GM23338 (cell line): Measurements from ENCODE around the gene PAGE5. TPM values are rescaled to one million over a fixed set of nuclear protein-coding genes. Genes with fewer than 3 reads are reported as not detected.

Source experiments
- ATAC-seq: fragments of 200-7000 bp; cut with Tn5 transposase; 3 replicates; pipeline ENCODE4 v1.9.1; 2020
- DNase-seq: peaks from one replicate; pipeline ENCODE4 v3.0.0-alpha.2; 2015; ENCODE audit warnings: low spot score
- H2AFZ ChIP-seq: fragments of 200-600 bp; sonication (generic); 2 replicates; pipeline ENCODE4 v1.8.0; 2016; ENCODE audit warnings: antibody characterized with exemption, mild to moderate bottlenecking, moderate library complexity
- H3F3A ChIP-seq: fragments of 200-600 bp; sonication (generic); replicated peaks from 2 replicates; pipeline ENCODE4 v1.8.0; 2017; ENCODE audit warnings: antibody characterized with exemption, mixed run types, low read depth
- H3K27ac ChIP-seq: fragments of 200-600 bp; sonication (generic); 2 replicates; pipeline ENCODE4 v1.6.1; 2016; ENCODE audit warnings: low read depth
- H3K27me3 ChIP-seq: fragments of 200-600 bp; sonication (generic); 2 replicates; pipeline ENCODE4 v1.8.0; 2016; ENCODE audit warnings: mild to moderate bottlenecking, mixed run types, moderate library complexity; ENCODE audit not compliant: insufficient read depth
- H3K36me3 ChIP-seq: fragments of 200-600 bp; sonication (generic); 2 replicates; pipeline ENCODE4 v1.8.0; 2016; ENCODE audit warnings: mild to moderate bottlenecking; ENCODE audit not compliant: insufficient read depth
- H3K4me1 ChIP-seq: fragments of 200-600 bp; sonication (generic); 2 replicates; pipeline ENCODE4 v1.8.0; 2016; ENCODE audit warnings: mild to moderate bottlenecking, moderate library complexity; ENCODE audit not compliant: insufficient read depth
- H3K4me2 ChIP-seq: fragments of 200-600 bp; sonication (generic); 2 replicates; pipeline ENCODE4 v1.7.1; 2017; ENCODE audit warnings: mixed run types
- H3K4me3 ChIP-seq: fragments of 200-600 bp; sonication (generic); 2 replicates; pipeline ENCODE4 v1.6.1; 2016; ENCODE audit warnings: mixed run types
- H3K79me2 ChIP-seq: fragments of 200-600 bp; sonication (generic); replicated peaks from 2 replicates; pipeline ENCODE4 v1.8.0; 2017; ENCODE audit warnings: mild to moderate bottlenecking; ENCODE audit not compliant: insufficient read depth
- H3K9me2 ChIP-seq: fragments of 200-600 bp; sonication (generic); 2 replicates; pipeline ENCODE4 v1.8.0; 2017; ENCODE audit not compliant: insufficient read depth
- H4K20me1 ChIP-seq: fragments of 200-600 bp; sonication (generic); replicated peaks from 2 replicates; pipeline ENCODE4 v1.8.0; 2017; ENCODE audit warnings: mild to moderate bottlenecking; ENCODE audit not compliant: insufficient read depth
- H3K27ac Mint-ChIP-seq: 2 replicates; pipeline ENCODE4 v1.8.0; 2020; ENCODE audit warnings: inconsistent platforms, mild to moderate bottlenecking, moderate library complexity, mixed read lengths
- H3K27me3 Mint-ChIP-seq: 3 replicates; pipeline ENCODE4 v1.8.0; 2022; ENCODE audit warnings: low read depth, mild to moderate bottlenecking, moderate library complexity, mixed read lengths, inconsistent platforms; ENCODE audit not compliant: insufficient read depth, poor library complexity
- H3K36me3 Mint-ChIP-seq: 3 replicates; pipeline ENCODE4 v1.8.0; 2021; ENCODE audit warnings: low read depth, mild to moderate bottlenecking, inconsistent platforms, moderate library complexity, mixed read lengths
- H3K4me1 Mint-ChIP-seq: 3 replicates; pipeline ENCODE4 v1.8.0; 2020; ENCODE audit warnings: mild to moderate bottlenecking, inconsistent platforms, mixed read lengths
- H3K4me3 Mint-ChIP-seq: 3 replicates; pipeline ENCODE4 v1.8.0; 2021; ENCODE audit warnings: moderate library complexity, mild to moderate bottlenecking, inconsistent platforms, mixed read lengths
- H3K9me3 Mint-ChIP-seq: 3 replicates; pipeline ENCODE4 v1.8.0; 2020; ENCODE audit warnings: moderate library complexity, mild to moderate bottlenecking, inconsistent platforms, mixed read lengths
- EZH2phosphoT487 ChIP-seq: fragments of 200-600 bp; sonication (generic); IDR thresholded peaks from one replicate; pipeline ENCODE4 v1.8.1; 2018; ENCODE audit warnings: antibody characterized with exemption; ENCODE audit not compliant: unreplicated experiment
- JUNB ChIP-seq: IDR thresholded peaks from one replicate; pipeline ENCODE4 v1.6.1; 2016; ENCODE audit warnings: antibody characterized with exemption; ENCODE audit not compliant: unreplicated experiment
- POLR2AphosphoS5 ChIP-seq: IDR thresholded peaks from 2 replicates; pipeline ENCODE4 v1.6.1; 2016; ENCODE audit warnings: antibody characterized with exemption, low read depth
- polyA plus RNA-seq: library from polyadenylated mRNA; unstranded; fragments of >200 nt; fragmentation: Nextera tagmentation; extraction: Ambion mirVana; gene quantifications from 2 replicates; pipeline ENCODE4 v1.2.1, GENCODE V29; 2016
- total RNA-seq: library from RNA; depleted of rRNA; stranded (reverse); fragments of >200 nt; shearing (Covaris generic); gene quantifications from 2 replicates; pipeline ENCODE4 v1.2.3, GENCODE V29; 2014
- TF ChIP-seq, protein P1 (sequence below): fragments of 250-450 bp; sonication (Bioruptor Pico); IDR thresholded peaks from 2 replicates; pipeline ENCODE4 v1.5.0; 2020; ENCODE audit warnings: mild to moderate bottlenecking, moderate library complexity
- TF ChIP-seq, protein P2 (sequence below): IDR thresholded peaks from 2 replicates; pipeline ENCODE4 v1.6.1; 2016; ENCODE audit warnings: antibody characterized with exemption

The PAGE5 gene
- total and polyA plus RNA-seq, 2 experiments from 2014 or later, result not detected

DNA sequence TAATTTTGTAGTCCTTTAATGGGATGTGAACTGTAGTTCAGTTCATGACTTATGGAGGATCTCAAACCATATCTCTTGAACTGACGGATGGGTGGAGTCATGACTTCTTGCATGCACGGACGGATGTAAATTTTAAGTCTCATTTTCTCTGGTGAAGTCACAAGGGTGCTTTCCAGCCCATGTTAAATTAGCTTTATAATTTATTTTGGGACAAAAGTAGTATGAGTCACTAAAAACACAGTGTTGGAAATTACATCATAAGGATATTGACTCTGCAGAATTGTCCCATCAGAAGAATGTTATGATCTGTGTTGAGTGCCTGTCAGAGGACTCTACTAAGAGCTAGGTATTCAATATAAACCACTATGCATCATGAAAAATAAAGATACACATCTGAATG, 6.8 kb upstream of the PAGE5 start (continued):
- TF ChIP-seq, protein P1, sequence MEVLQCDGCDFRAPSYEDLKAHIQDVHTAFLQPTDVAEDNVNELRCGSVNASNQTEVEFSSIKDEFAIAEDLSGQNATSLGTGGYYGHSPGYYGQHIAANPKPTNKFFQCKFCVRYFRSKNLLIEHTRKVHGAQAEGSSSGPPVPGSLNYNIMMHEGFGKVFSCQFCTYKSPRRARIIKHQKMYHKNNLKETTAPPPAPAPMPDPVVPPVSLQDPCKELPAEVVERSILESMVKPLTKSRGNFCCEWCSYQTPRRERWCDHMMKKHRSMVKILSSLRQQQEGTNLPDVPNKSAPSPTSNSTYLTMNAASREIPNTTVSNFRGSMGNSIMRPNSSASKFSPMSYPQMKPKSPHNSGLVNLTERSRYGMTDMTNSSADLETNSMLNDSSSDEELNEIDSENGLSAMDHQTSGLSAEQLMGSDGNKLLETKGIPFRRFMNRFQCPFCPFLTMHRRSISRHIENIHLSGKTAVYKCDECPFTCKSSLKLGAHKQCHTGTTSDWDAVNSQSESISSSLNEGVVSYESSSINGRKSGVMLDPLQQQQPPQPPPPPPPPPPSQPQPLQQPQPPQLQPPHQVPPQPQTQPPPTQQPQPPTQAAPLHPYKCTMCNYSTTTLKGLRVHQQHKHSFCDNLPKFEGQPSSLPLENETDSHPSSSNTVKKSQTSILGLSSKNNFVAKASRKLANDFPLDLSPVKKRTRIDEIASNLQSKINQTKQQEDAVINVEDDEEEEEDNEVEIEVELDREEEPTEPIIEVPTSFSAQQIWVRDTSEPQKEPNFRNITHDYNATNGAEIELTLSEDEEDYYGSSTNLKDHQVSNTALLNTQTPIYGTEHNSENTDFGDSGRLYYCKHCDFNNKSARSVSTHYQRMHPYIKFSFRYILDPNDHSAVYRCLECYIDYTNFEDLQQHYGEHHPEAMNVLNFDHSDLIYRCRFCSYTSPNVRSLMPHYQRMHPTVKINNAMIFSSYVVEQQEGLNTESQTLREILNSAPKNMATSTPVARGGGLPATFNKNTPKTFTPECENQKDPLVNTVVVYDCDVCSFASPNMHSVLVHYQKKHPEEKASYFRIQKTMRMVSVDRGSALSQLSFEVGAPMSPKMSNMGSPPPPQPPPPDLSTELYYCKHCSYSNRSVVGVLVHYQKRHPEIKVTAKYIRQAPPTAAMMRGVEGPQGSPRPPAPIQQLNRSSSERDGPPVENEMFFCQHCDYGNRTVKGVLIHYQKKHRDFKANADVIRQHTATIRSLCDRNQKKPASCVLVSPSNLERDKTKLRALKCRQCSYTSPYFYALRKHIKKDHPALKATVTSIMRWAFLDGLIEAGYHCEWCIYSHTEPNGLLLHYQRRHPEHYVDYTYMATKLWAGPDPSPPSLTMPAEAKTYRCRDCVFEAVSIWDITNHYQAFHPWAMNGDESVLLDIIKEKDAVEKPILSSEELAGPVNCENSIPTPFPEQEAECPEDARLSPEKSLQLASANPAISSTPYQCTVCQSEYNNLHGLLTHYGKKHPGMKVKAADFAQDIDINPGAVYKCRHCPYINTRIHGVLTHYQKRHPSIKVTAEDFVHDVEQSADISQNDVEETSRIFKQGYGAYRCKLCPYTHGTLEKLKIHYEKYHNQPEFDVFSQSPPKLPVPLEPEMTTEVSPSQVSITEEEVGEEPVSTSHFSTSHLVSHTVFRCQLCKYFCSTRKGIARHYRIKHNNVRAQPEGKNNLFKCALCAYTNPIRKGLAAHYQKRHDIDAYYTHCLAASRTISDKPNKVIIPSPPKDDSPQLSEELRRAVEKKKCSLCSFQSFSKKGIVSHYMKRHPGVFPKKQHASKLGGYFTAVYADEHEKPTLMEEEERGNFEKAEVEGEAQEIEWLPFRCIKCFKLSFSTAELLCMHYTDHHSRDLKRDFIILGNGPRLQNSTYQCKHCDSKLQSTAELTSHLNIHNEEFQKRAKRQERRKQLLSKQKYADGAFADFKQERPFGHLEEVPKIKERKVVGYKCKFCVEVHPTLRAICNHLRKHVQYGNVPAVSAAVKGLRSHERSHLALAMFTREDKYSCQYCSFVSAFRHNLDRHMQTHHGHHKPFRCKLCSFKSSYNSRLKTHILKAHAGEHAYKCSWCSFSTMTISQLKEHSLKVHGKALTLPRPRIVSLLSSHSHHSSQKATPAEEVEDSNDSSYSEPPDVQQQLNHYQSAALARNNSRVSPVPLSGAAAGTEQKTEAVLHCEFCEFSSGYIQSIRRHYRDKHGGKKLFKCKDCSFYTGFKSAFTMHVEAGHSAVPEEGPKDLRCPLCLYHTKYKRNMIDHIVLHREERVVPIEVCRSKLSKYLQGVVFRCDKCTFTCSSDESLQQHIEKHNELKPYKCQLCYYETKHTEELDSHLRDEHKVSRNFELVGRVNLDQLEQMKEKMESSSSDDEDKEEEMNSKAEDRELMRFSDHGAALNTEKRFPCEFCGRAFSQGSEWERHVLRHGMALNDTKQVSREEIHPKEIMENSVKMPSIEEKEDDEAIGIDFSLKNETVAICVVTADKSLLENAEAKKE (CRISPR knock-in tag), result no peak

DNA sequence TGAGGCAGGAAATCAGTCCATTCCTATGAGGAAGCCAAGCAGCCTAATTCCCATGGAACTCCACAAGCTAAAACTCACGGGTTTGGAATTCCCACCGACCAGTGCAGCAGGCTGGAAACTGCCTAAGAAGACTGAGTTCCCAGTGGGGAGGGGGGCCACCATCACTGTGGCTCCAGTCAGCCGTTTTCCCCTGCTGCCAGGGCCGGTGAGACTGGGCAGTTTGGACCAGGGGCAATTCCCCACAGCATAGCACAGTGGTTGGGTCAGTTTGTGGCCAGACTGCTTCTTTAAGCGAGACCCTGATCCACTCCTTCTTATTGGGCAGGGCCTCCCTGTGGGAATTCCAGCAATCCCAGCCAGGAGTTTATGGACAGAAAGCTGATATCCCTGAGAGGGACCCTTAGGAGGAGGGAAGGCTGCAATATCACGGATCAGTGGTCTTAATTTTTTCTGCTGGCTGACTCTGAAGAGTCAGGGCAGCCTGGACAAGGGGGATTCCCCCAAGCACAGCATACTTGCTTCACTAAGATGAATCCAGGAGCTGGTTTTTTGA, 20.7 kb downstream of the PAGE5 start:
- H3K27me3 Mint-ChIP-seq, result no peaks in the 10 kb centered on the region
- ATAC-seq (no peak), DNase-seq (no peak)
- no peak overlapping the region for H3K4me3 ChIP-seq
- no peaks in the 10 kb centered on the region for H3F3A ChIP-seq
- H3K27ac Mint-ChIP-seq, result no peak overlapping the region
- H3K4me2 ChIP-seq, result no peak overlapping the region
- H3K4me1 Mint-ChIP-seq, result no peaks in the 10 kb centered on the region
- H3K36me3 Mint-ChIP-seq, result no peaks in the 10 kb centered on the region
- no peaks in the 10 kb centered on the region for H3K36me3 ChIP-seq
- H3K27me3 ChIP-seq, result no peaks in the 10 kb centered on the region
- H3K27ac ChIP-seq, result no peak overlapping the region
- H3K4me1 ChIP-seq, result no peaks in the 10 kb centered on the region
- no peaks in the 10 kb centered on the region for H3K9me2 ChIP-seq
- H3K4me3 Mint-ChIP-seq, result no peak overlapping the region
- H3K79me2 ChIP-seq, result no peaks in the 10 kb centered on the region
- no peaks in the 10 kb centered on the region for H4K20me1 ChIP-seq
- no peak overlapping the region for H2AFZ ChIP-seq
- H3K9me3 Mint-ChIP-seq, result peaks cover 60% of the 10 kb centered on the region
- TF ChIP-seq JUNB (no peak), EZH2phosphoT487 (no peak), POLR2AphosphoS5 (no peak)
- TF ChIP-seq, protein P1 (CRISPR knock-in tag), result no peak
- TF ChIP-seq, protein P2, sequence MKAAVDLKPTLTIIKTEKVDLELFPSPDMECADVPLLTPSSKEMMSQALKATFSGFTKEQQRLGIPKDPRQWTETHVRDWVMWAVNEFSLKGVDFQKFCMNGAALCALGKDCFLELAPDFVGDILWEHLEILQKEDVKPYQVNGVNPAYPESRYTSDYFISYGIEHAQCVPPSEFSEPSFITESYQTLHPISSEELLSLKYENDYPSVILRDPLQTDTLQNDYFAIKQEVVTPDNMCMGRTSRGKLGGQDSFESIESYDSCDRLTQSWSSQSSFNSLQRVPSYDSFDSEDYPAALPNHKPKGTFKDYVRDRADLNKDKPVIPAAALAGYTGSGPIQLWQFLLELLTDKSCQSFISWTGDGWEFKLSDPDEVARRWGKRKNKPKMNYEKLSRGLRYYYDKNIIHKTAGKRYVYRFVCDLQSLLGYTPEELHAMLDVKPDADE, result no peak
